Measurements from ENCODE around the gene RIPK3. TPM values are rescaled to one million over a fixed set of nuclear protein-coding genes. Genes with fewer than 3 reads are reported as not detected.

RIPK3 gene
- total and polyA plus RNA-seq, 2 of the 8 experiments (the other 6 are each of a cell fraction or from before 2014, with no cell fraction given) = 0.24 to 0.39 TPM

- Histone ChIP-seq H4K91ac (replicated peaks; ENCODE audit: insufficient read length, low read length) (no peak overlapping the region), H2AK5ac (ENCODE audit: low read depth, low read length) (no peak overlapping the region), H4K8ac (ENCODE audit: extremely low read depth, insufficient read depth, low read length) (no peak overlapping the region; the same call in 1 of the 2 replicates), H3K27me3 (replicated peaks in 1 of 4; ENCODE audit: control insufficient read depth in 3 of 4, extremely low read depth in 1 of 4, insufficient read depth in 3 of 4, low read length in 3 of 4) (no peaks in the 10 kb centered on the region), H3K4me3 (ENCODE audit: extremely low read depth in 1 of 4, insufficient read depth in 2 of 4, low read depth in 3 of 4, low read length in 4 of 4) (no peak overlapping the region), H4K20me1 (replicated peaks in 1 of 2; ENCODE audit: control insufficient read depth in 1 of 2, insufficient read depth in 2 of 2, low read length in 2 of 2) (peaks cover 2 to 4% of the 10 kb centered on the region in 2 experiments), H4K5ac (ENCODE audit: insufficient read length, low read depth, low read length) (no peak overlapping the region), H2BK120ac (replicated peaks; ENCODE audit: low read depth, low read length) (no peak overlapping the region), H3K18ac (ENCODE audit: extremely low read depth, low read length) (no peak overlapping the region), H3K23ac (ENCODE audit: insufficient read length) (no peak overlapping the region), H3K79me2 (ENCODE audit: control insufficient read depth in 1 of 2, insufficient read depth in 2 of 2, low read length in 2 of 2) (no peaks in the 10 kb centered on the region), H3K4ac (replicated peaks; ENCODE audit: insufficient read length, low read depth, low read length) (no peak overlapping the region), H3K23me2 (ENCODE audit: low read depth, low read length) (no peaks in the 10 kb centered on the region), H3K79me1 (ENCODE audit: low read depth, low read length) (no peaks in the 10 kb centered on the region), H3K14ac (ENCODE audit: insufficient read length) (no peak overlapping the region), H2BK12ac (ENCODE audit: low read depth, low read length) (no peak overlapping the region), H2BK15ac (ENCODE audit: low read length) (no peak overlapping the region), H3K36me3 (ENCODE audit: control insufficient read depth in 2 of 4, insufficient read depth in 4 of 4, low read length in 3 of 4) (peaks cover 2 to 12% (median 7%) of the 10 kb centered on the region in 4 experiments; a peak in 4 of 8 replicates), H3K27ac (ENCODE audit: low read depth, low read length) (no peak overlapping the region), H3K4me2 (ENCODE audit: insufficient read depth in 1 of 2, low read depth in 2 of 2, low read length in 2 of 2) (no peak overlapping the region), H3K4me1 (replicated peaks in 1 of 4; ENCODE audit: control insufficient read depth in 3 of 4, insufficient read depth in 4 of 4, low read length in 3 of 4) (no peaks in the 10 kb centered on the region), H2BK20ac (ENCODE audit: low read length) (no peak overlapping the region), H3K56ac (replicated peaks; ENCODE audit: insufficient read length, low read depth, low read length) (no peak overlapping the region), H2BK5ac (ENCODE audit: low read depth, low read length) (no peak overlapping the region), H2AFZ (ENCODE audit: low read length) (no peak overlapping the region), H3K9ac (replicated peaks in 1 of 4; ENCODE audit: extremely low read depth in 1 of 4, low read depth in 3 of 4, low read length in 3 of 4) (no peak overlapping the region), H3K9me3 (ENCODE audit: insufficient read depth in 2 of 2, low read depth in 1 of 2, low read length in 1 of 2) (no peaks in the 10 kb centered on the region)
- ChIA-PET CTCF (ENCODE audit: partially characterized antibody) (interaction anchor here (0.8 to 5.5 kb wide), 7 partner anchors 10 to 86 kb away, joined by 3 to 51 read pairs (median 35); partner anchors contain the start of genes CIDEB, RABGGTA, TINF2 and TSSK4), POLR2A (ENCODE audit: partially characterized antibody) (interaction anchor here (1.0 to 2.1 kb wide), 10 partner anchors 8 to 49 kb away, joined by 3 to 13 read pairs (median 4); partner anchors contain the start of genes DHRS1, NOP9, RABGGTA and TINF2)
- no peak for FAIRE-seq
- 78% methylated on average over 3 of the region's 3 CpGs; no CpG with 5 or more reads in 1 of the 2 experiments for WGBS, 2 experiments (ENCODE audit: extremely low coverage in 1 of 2, insufficient coverage in 1 of 2, insufficient read length in 1 of 2, insufficient replicate concordance in 2 of 2, low coverage in 1 of 2, low lambda C conversion rate in 2 of 2, missing lambda C conversion rate in 1 of 2)
- no peak for DNase-seq (ENCODE audit: low read depth in 1 of 2, low spot score in 2 of 2)
- TF ChIP-seq EGR1 (IDR thresholded peaks at IDR 0.05; ENCODE audit: borderline replicate concordance, low read depth, low read length) (no peak), USF2 (IDR thresholded peaks at IDR 0.05; ENCODE audit: low read length) (no peak), SP1 (IDR thresholded peaks at IDR 0.05; ENCODE audit: low read depth, low read length) (no peak), YY1 (IDR thresholded peaks at IDR 0.05; ENCODE audit: low read depth, low read length) (no peak), TBP (IDR thresholded peaks at IDR 0.05; ENCODE audit: low read depth, low read length) (no peak), POLR2AphosphoS5 (IDR thresholded peaks at IDR 0.05; ENCODE audit: low read depth, low read length) (no peak), SIX5 (IDR thresholded peaks at IDR 0.05; ENCODE audit: low read depth, low read length) (no peak), RNF2 (IDR thresholded peaks at IDR 0.05; ENCODE audit: borderline replicate concordance, low read depth, low read length, missing control alignments, poor library complexity, severe bottlenecking) (no peak), GTF2F1 (IDR thresholded peaks at IDR 0.05; ENCODE audit: borderline replicate concordance, low read depth, low read length) (no peak), SIN3A (conservative IDR thresholded peaks at IDR 0.05 in 1 of 2, IDR thresholded peaks at IDR 0.05 in 1 of 2; ENCODE audit: low read depth in 1 of 2, low read length in 2 of 2) (no peak), SP4 (IDR thresholded peaks at IDR 0.05; ENCODE audit: low read length) (no peak), POU5F1 (IDR thresholded peaks at IDR 0.05; ENCODE audit: low read depth, low read length) (no peak)
Observed at GRCh38 chr14:24291446-24292117, 48.2 kb downstream of the RIPK3 start.
